Measurements from ENCODE around the gene FBH1. TPM values are rescaled to one million over a fixed set of nuclear protein-coding genes. Genes with fewer than 3 reads are reported as not detected.

The FBH1 gene
- total and polyA plus RNA-seq, 10 of the 15 experiments (the other 5 are each of a cell fraction or from before 2014, with no cell fraction given): 6.1 to 67.6 (median 47.2) TPM

DNA sequence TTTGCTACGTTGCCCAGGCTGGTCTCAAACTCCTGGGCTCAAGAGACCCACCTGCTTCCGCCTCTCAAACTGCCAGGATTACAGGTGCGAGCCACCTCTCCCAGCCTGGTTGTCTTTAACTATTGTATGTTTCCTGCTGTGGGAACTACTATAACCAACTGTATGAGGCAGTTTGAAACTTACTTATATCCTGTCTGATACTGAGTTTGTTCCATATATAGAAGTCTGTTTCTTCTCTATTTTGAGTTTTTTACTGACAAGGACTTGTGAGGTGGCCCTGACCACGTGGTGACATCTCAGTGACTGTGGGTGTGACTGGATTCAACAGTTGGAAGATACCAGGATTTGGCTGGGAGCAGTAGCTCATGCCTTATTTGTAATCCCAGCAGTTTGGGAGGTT is 14.2 kb downstream of the FBH1 start (continued):
- TF ChIP-seq RELA (IDR thresholded peaks at IDR 0.05; ENCODE audit: borderline replicate concordance, partially characterized antibody) (no peak), HDGF (IDR thresholded peaks at IDR 0.05) (no peak), ZZZ3 (IDR thresholded peaks at IDR 0.05; ENCODE audit: control insufficient read depth, insufficient read length, low read depth) (no peak), EP300 (IDR thresholded peaks at IDR 0.05; ENCODE audit: borderline replicate concordance in 1 of 2, control insufficient read depth in 1 of 2, low read depth in 2 of 2, low read length in 2 of 2) (0 out of 4 replicates have a peak, but pooled peaks of 1 of the 2 experiments have one; percentile 11), RCOR1 (conservative IDR thresholded peaks at IDR 0.05; ENCODE audit: low read depth, low read length) (no peak), WRNIP1 (IDR thresholded peaks at IDR 0.05; ENCODE audit: borderline replicate concordance, low read depth, low read length) (no peak), POU2F2 (IDR thresholded peaks at IDR 0.05; ENCODE audit: borderline replicate concordance, low read depth, low read length) (0 out of 3 replicates have a peak, but pooled peaks have one; percentile 33), SIX5 (IDR thresholded peaks at IDR 0.05; ENCODE audit: low read depth, low read length, severe bottlenecking) (no peak), ZNF24 (IDR thresholded peaks at IDR 0.05) (no peak), FOXM1 (IDR thresholded peaks at IDR 0.05; ENCODE audit: low read depth, low read length) (peak; percentile 72), YBX1 (IDR thresholded peaks at IDR 0.05) (no peak), CHD1 (IDR thresholded peaks at IDR 0.05; ENCODE audit: low read depth, low read length) (no peak), NFIC (IDR thresholded peaks at IDR 0.05; ENCODE audit: low read depth, low read length) (peak; percentile 90), TCF3 (IDR thresholded peaks at IDR 0.05; ENCODE audit: borderline replicate concordance, insufficient read depth, low read depth, low read length) (peak; percentile 68; the same call in 1 of the 2 replicates), MYC (IDR thresholded peaks at IDR 0.05; ENCODE audit: insufficient read depth, insufficient read length, insufficient replicate concordance, low read length, severe bottlenecking) (no peak), GATAD2B (conservative IDR thresholded peaks at IDR 0.05; ENCODE audit: low read depth) (no peak), EED (IDR thresholded peaks at IDR 0.05; ENCODE audit: low read depth) (peak; percentile 90), CHD2 (IDR thresholded peaks at IDR 0.05; ENCODE audit: borderline replicate concordance, low read depth, low read length) (no peak), NBN (IDR thresholded peaks at IDR 0.05) (peak; percentile 53; the same call in 1 of the 2 replicates), PML (IDR thresholded peaks at IDR 0.05; ENCODE audit: low read length) (peak; percentile 59; the same call in 1 of the 2 replicates), TBL1XR1 (IDR thresholded peaks at IDR 0.05; ENCODE audit: low read depth, low read length) (peak; percentile 70; the same call in 1 of the 2 replicates), TCF7 (IDR thresholded peaks at IDR 0.05; ENCODE audit: borderline replicate concordance) (no peak), MEF2B (IDR thresholded peaks at IDR 0.05; ENCODE audit: partially characterized antibody, poor library complexity, severe bottlenecking) (peak; percentile 79)
- TF ChIP-seq, protein P1, sequence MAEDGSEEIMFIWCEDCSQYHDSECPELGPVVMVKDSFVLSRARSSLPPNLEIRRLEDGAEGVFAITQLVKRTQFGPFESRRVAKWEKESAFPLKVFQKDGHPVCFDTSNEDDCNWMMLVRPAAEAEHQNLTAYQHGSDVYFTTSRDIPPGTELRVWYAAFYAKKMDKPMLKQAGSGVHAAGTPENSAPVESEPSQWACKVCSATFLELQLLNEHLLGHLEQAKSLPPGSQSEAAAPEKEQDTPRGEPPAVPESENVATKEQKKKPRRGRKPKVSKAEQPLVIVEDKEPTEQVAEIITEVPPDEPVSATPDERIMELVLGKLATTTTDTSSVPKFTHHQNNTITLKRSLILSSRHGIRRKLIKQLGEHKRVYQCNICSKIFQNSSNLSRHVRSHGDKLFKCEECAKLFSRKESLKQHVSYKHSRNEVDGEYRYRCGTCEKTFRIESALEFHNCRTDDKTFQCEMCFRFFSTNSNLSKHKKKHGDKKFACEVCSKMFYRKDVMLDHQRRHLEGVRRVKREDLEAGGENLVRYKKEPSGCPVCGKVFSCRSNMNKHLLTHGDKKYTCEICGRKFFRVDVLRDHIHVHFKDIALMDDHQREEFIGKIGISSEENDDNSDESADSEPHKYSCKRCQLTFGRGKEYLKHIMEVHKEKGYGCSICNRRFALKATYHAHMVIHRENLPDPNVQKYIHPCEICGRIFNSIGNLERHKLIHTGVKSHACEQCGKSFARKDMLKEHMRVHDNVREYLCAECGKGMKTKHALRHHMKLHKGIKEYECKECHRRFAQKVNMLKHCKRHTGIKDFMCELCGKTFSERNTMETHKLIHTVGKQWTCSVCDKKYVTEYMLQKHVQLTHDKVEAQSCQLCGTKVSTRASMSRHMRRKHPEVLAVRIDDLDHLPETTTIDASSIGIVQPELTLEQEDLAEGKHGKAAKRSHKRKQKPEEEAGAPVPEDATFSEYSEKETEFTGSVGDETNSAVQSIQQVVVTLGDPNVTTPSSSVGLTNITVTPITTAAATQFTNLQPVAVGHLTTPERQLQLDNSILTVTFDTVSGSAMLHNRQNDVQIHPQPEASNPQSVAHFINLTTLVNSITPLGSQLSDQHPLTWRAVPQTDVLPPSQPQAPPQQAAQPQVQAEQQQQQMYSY (CRISPR knock-in tag; IDR thresholded peaks at IDR 0.05): no peak
- TF ChIP-seq, protein P2, sequence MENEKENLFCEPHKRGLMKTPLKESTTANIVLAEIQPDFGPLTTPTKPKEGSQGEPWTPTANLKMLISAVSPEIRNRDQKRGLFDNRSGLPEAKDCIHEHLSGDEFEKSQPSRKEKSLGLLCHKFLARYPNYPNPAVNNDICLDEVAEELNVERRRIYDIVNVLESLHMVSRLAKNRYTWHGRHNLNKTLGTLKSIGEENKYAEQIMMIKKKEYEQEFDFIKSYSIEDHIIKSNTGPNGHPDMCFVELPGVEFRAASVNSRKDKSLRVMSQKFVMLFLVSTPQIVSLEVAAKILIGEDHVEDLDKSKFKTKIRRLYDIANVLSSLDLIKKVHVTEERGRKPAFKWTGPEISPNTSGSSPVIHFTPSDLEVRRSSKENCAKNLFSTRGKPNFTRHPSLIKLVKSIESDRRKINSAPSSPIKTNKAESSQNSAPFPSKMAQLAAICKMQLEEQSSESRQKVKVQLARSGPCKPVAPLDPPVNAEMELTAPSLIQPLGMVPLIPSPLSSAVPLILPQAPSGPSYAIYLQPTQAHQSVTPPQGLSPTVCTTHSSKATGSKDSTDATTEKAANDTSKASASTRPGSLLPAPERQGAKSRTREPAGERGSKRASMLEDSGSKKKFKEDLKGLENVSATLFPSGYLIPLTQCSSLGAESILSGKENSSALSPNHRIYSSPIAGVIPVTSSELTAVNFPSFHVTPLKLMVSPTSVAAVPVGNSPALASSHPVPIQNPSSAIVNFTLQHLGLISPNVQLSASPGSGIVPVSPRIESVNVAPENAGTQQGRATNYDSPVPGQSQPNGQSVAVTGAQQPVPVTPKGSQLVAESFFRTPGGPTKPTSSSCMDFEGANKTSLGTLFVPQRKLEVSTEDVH (IDR thresholded peaks at IDR 0.05; ENCODE audit: low read depth, partially characterized antibody): no peak

Measured in GM12878 (cell line).